Activated CD4-positive, alpha-beta T cell treated with anti-CD3 and anti-CD28 coated beads, Interleukin-2, amount 10 ng/mL, durations not matched to agents 7 days and 5 days (primary cell): ENCODE measurements around the gene FSIP1. TPM values are rescaled to one million over a fixed set of nuclear protein-coding genes. Genes with fewer than 3 reads are reported as not detected.

ENCODE experiments used
- CTCF ChIA-PET: fragments of 350-600 bp; sonication (Branson Sonifier 250); formaldehyde crosslinking; loops from one replicate; lab custom pipeline; 2021; ENCODE audit warnings: antibody characterized with exemption; lab: Charles Lee
- POLR2A ChIA-PET: fragments of 350-600 bp; sonication (Branson Sonifier 250); formaldehyde crosslinking; loops from one replicate; lab custom pipeline; 2021; ENCODE audit warnings: antibody characterized with exemption; lab: Charles Lee
- DNase-seq: peaks from one replicate; pipeline ENCODE4 v3.0.0-alpha.2; 2020
- H3K27ac Mint-ChIP-seq: one replicate; pipeline ENCODE4 v1.8.0; 2021; ENCODE audit warnings: mild to moderate bottlenecking, moderate library complexity, mixed read lengths
- H3K27me3 Mint-ChIP-seq: one replicate; pipeline ENCODE4 v1.8.0; 2021; ENCODE audit warnings: mixed read lengths
- H3K36me3 Mint-ChIP-seq: one replicate; pipeline ENCODE4 v1.8.0; 2021; ENCODE audit warnings: low read depth, mixed read lengths
- H3K4me1 Mint-ChIP-seq: one replicate; pipeline ENCODE4 v1.8.0; 2021; ENCODE audit warnings: mixed read lengths
- H3K4me3 Mint-ChIP-seq: one replicate; pipeline ENCODE4 v1.8.0; 2021; ENCODE audit warnings: mild to moderate bottlenecking, moderate library complexity, mixed read lengths
- H3K9me3 Mint-ChIP-seq: one replicate; pipeline ENCODE4 v1.8.0; 2021; ENCODE audit warnings: mixed read lengths
- total RNA-seq, 2 experiments: library from RNA; stranded (reverse); gene quantifications; one replicate each; pipeline ENCODE4 v1.2.3, GENCODE V29; 2021

FSIP1 gene
- total RNA-seq, 2 experiments from 2014 or later: 0.30 to 0.48 TPM

- ChIA-PET POLR2A (no interaction called here), CTCF (interaction anchor here (0.5 kb wide), 1 partner anchor 54 kb away, joined by 3 read pairs; no protein-coding TSS in a partner anchor)
- Mint-ChIP-seq H3K9me3 (no peaks in the 10 kb centered on the region), H3K27me3 (peaks cover 3% of the 10 kb centered on the region), H3K4me3 (no peak overlapping the region), H3K4me1 (peaks cover 2% of the 10 kb centered on the region), H3K36me3 (no peaks in the 10 kb centered on the region), H3K27ac (no peak overlapping the region)
- DNase-seq: no peak
These were observed 82.3 kb downstream of the FSIP1 start for GRCh38 chr15:39700375-39700700.

DNA sequence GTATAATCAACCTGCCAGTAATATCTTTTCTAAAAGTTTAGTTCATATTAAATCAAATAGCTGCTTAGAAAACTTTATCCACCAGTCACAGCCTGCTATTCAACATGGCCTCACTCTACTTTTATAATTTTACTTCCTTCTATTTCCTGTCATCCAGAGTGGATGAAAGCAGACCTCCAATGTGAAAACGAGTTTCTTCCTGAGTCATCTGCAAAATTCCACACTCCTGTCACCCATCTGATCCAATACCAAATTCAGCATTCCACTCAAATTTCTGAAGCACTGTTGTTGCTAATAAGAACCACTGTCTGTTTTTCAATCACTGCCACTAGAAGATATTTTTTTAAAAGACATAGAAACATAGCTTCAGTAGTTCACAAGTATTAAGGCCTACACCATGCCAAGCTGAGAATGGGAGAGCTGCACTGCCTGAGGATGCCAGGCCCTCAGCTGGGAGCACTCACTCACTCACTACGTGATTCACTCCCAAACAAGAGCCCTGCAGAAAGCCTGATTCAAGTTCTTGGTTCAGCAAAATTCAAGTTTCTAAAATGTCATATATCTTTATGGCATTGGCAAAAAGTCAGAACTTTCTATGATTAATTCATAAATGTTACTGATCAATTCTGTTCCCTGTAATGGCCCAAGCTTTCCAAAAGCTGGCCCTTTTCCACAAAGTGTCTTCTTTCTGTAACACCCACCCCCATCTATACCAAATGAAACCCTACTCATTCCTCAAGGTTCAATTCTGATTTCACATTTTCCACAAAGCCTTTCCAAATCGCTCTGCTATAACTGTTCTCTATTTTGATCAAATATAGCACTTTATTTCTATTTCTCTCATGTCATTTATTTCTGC, 82.9 kb downstream of the FSIP1 start:
- DNase-seq: no peak
- Mint-ChIP-seq H3K27me3 (peaks cover 5% of the 10 kb centered on the region), H3K9me3 (no peaks in the 10 kb centered on the region), H3K27ac (no peak overlapping the region), H3K4me1 (peaks cover under 1% of the 10 kb centered on the region), H3K4me3 (no peak overlapping the region), H3K36me3 (no peaks in the 10 kb centered on the region)
- POLR2A ChIA-PET: no interaction called here
- CTCF ChIA-PET: interaction anchor here (0.5 kb wide), 1 partner anchor 53 kb away, joined by 3 read pairs; no protein-coding TSS in a partner anchor

DNA sequence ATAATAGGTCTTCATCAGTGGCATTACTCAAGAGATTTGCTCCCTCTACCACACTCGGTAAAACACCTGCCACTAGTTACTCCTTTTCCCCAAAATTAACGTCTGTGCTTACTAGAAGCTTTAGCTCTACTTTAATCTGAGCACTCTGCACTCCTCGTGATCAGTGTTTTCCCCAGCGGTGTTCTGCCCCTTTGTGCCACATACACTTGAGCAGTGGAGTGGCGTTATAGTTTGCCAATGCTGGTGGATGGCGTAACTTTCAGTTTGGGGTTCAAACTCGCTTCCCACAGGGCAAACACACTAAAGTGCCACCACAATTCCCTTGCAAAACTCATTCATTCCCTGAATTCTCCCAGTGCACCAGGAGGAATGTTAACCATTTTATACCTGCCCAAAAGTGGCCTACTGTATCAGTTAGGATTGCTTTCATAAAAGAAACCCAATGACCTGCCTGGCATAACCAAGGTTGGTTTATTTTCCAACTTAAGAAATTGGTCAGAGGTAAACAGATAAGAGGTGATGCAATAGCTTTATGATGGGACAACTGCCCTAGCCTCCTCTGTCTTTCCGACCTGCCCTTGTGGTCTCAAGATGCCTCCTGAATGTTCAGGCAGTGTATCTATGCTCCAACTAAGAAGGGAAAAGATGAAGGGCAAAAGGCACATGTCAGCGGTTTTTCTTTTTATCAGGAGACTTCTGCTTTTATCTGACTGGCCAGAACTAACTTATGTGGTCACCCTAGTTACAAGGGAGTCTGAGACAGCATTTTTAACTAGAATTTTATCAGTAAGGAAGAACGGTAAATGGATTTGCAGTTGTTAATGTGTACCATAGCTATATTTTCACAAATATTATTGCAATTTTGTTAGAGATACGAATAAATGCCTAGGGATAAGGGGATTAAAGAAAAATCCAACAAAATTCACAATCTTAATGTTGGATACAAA, 83.9 kb downstream of the FSIP1 start:
- DNase-seq: no peak
- Mint-ChIP-seq H3K36me3 (no peaks in the 10 kb centered on the region), H3K4me3 (no peak overlapping the region), H3K27ac (no peak overlapping the region), H3K27me3 (peaks cover 5% of the 10 kb centered on the region), H3K9me3 (no peaks in the 10 kb centered on the region), H3K4me1 (no peaks in the 10 kb centered on the region)
- POLR2A ChIA-PET: no interaction called here
- CTCF ChIA-PET: no interaction called here

DNA sequence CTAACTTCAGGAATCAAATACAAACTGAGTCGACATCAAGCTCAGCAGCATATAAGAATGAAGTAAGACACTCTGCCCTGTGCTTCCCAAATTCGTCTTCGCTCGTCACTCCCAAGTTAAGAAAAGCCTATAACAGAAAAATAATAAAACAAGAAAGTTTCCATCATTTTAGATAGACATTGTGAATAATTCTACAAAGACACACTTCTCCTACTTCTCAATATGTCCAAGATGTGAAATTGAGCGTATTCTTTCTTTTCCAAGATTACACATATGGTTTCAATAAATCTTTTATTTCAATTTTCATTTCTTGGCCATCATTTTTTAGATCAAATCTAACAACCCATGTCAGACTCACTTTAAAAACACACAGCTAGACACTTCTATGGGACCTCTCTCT, 85.1 kb downstream of the FSIP1 start:
- Mint-ChIP-seq H3K4me3 (no peak overlapping the region), H3K27ac (no peak overlapping the region), H3K9me3 (no peaks in the 10 kb centered on the region), H3K4me1 (no peaks in the 10 kb centered on the region), H3K27me3 (peaks cover 8% of the 10 kb centered on the region), H3K36me3 (no peaks in the 10 kb centered on the region)
- CTCF ChIA-PET: no interaction called here
- no peak for DNase-seq
- POLR2A ChIA-PET: no interaction called here

DNA sequence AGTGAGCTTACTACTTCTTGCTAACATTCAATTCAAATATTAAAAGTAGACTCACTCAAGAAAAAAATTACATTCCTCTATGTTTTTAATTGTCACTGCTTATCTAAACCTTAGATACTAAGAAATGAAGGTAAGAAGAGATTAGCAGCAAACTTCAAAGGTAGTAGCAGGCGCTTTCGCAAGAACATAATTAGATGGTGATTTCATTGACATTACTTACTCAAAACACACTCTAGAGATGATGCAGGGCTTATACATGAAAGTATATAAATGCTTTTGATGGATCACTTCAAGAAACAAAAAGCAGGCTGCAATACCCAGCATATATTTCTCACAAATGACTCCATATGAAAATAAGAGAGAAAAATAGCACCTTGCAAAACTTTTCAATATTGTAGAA, 86.8 kb downstream of the FSIP1 start:
- Mint-ChIP-seq H3K27ac (no peak overlapping the region), H3K36me3 (no peaks in the 10 kb centered on the region), H3K27me3 (peaks cover 10% of the 10 kb centered on the region), H3K4me1 (peaks cover 2% of the 10 kb centered on the region), H3K4me3 (no peak overlapping the region), H3K9me3 (no peaks in the 10 kb centered on the region)
- CTCF ChIA-PET: interaction anchor here (0.6 kb wide), 1 partner anchor 49 kb away, joined by 3 read pairs; no protein-coding TSS in a partner anchor
- no peak for DNase-seq
- POLR2A ChIA-PET: no interaction called here

- Mint-ChIP-seq H3K4me3 (no peak overlapping the region), H3K27me3 (peaks cover 12% of the 10 kb centered on the region), H3K9me3 (no peaks in the 10 kb centered on the region), H3K36me3 (no peaks in the 10 kb centered on the region), H3K27ac (no peak overlapping the region), H3K4me1 (peaks cover 2% of the 10 kb centered on the region)
- POLR2A ChIA-PET: no interaction called here
- DNase-seq: no peak
- CTCF ChIA-PET: interaction anchor here (0.6 to 0.7 kb wide), 3 partner anchors 26 to 836 kb away, joined by 3 to 5 read pairs (median 5); no protein-coding TSS in a partner anchor
These were observed 90.0 kb downstream of the FSIP1 start for GRCh38 chr15:39692356-39693327.

DNA sequence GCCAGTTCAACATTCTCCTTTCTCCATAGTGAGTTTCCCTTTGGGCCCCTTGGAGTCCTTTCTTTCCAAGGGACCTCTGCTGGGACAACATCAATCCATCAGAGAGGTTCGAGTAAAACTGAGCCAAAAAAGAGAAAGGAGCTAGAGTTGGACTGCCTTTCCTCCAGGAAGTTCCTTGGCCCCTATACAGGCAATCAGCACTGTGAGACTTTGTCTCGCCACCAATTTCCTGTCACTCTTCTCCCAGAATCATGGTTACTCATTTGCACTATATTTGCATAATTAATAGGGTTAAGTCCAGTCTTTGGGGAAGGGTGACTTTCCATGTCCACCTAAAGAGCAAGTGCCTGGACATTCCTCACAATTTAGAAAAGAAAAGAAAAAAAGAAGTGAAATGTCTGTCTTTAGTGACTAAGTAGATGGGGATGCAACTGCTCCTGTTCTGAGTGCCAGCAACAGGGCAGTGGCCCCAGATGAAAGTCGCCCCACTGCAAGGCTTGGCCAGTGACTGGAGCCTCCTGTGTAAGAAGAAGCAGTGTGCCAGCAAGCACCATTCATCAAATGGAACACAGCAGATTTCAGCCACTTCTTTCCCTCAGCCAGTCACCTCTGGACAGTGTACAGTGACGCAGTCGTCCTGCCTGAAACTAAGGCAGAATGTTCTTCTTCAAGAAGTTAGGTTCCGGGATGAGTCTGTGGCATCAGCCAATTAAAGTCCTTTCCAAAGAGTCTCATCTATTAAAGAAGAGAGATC, 91.6 kb downstream of the FSIP1 start:
- DNase-seq: no peak
- Mint-ChIP-seq H3K27ac (no peak overlapping the region), H3K36me3 (no peaks in the 10 kb centered on the region), H3K9me3 (no peaks in the 10 kb centered on the region), H3K4me1 (peaks cover 2% of the 10 kb centered on the region), H3K27me3 (peaks cover 9% of the 10 kb centered on the region), H3K4me3 (no peak overlapping the region)
- ChIA-PET POLR2A (no interaction called here), CTCF (no interaction called here)

- CTCF ChIA-PET: no interaction called here
- H3K27me3 Mint-ChIP-seq: peaks cover 19% of the 10 kb centered on the region
- H3K27ac Mint-ChIP-seq: no peak overlapping the region
- H3K4me1 Mint-ChIP-seq: peaks cover 2% of the 10 kb centered on the region
- no peak for DNase-seq
- H3K4me3 Mint-ChIP-seq: no peak overlapping the region
- no peaks in the 10 kb centered on the region for H3K9me3 Mint-ChIP-seq
- POLR2A ChIA-PET: no interaction called here
- H3K36me3 Mint-ChIP-seq: no peaks in the 10 kb centered on the region
These were observed 94.7 kb downstream of the FSIP1 start for GRCh38 chr15:39687965-39688364.

- CTCF ChIA-PET: interaction anchor here (0.6 to 1.7 kb wide), 5 partner anchors 41 to 1435 kb away, joined by 3 to 6 read pairs (median 3); no protein-coding TSS in a partner anchor
- peak; percentile 53 for DNase-seq
These were observed 96.5 kb downstream of the FSIP1 start for GRCh38 chr15:39685999-39686613.

GRCh38 chr15:39685367-39685766, 97.3 kb downstream of the FSIP1 start:
- H3K9me3 Mint-ChIP-seq: no peaks in the 10 kb centered on the region
- no peak overlapping the region for H3K4me3 Mint-ChIP-seq
- no peaks in the 10 kb centered on the region for H3K36me3 Mint-ChIP-seq
- peaks cover 16% of the 10 kb centered on the region for H3K27me3 Mint-ChIP-seq
- ChIA-PET CTCF (interaction anchor here (0.6 to 1.7 kb wide), 5 partner anchors 40 to 1434 kb away, joined by 3 to 6 read pairs (median 3); no protein-coding TSS in a partner anchor), POLR2A (no interaction called here)
- no peak overlapping the region for H3K27ac Mint-ChIP-seq
- no peak for DNase-seq
- no peaks in the 10 kb centered on the region for H3K4me1 Mint-ChIP-seq

More at GRCh38 chr15:39685999-39686613, 96.5 kb downstream of the FSIP1 start:
- Mint-ChIP-seq H3K36me3 (no peaks in the 10 kb centered on the region), H3K27me3 (peaks cover 16% of the 10 kb centered on the region), H3K27ac (no peak overlapping the region), H3K4me3 (no peak overlapping the region), H3K9me3 (no peaks in the 10 kb centered on the region), H3K4me1 (peaks cover 2% of the 10 kb centered on the region)
- POLR2A ChIA-PET: no interaction called here

DNA sequence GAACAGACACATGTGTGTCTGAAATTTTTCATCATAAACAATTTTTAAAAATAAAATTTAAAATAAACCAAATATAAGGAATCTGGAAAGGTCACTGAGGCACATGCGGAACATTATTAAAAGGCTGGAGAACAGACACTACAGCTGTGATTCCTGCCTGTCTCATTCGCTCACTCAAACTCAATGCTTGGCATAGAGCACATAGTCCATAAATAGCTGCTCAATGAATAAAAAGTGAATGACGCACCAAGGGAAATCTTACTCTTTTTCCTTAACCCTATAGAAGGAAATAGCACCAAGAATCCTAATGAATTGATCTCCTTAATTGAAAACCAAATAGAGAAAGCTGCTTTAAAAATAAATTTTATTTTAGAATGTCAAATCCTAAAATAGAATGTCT, 98.4 kb downstream of the FSIP1 start:
- Mint-ChIP-seq H3K9me3 (no peaks in the 10 kb centered on the region), H3K4me3 (no peak overlapping the region), H3K27me3 (peaks cover 15% of the 10 kb centered on the region), H3K27ac (no peak overlapping the region), H3K4me1 (no peaks in the 10 kb centered on the region), H3K36me3 (no peaks in the 10 kb centered on the region)
- no peak for DNase-seq
- CTCF ChIA-PET: interaction anchor here (0.6 kb wide), 1 partner anchor 21 kb away, joined by 3 read pairs; no protein-coding TSS in a partner anchor
- POLR2A ChIA-PET: no interaction called here
